Occipital lobe (tissue), 2 donors: Measurements from ENCODE around the gene GRK5. TPM values are rescaled to one million over a fixed set of nuclear protein-coding genes. Genes with fewer than 3 reads are reported as not detected.

Experiments used
- DNase-seq: peaks from one replicate; lab custom pipeline; 2025; lab: John Stamatoyannopoulos, UW
- total RNA-seq: library from RNA; depleted of rRNA; stranded (reverse); fragments of >200 nt; gene quantifications from one replicate; pipeline ENCODE4 v1.2.3, GENCODE V29; 2014

Gene GRK5
- total RNA-seq, 1 donor from 2014 or later, result 17.3 TPM

DNA sequence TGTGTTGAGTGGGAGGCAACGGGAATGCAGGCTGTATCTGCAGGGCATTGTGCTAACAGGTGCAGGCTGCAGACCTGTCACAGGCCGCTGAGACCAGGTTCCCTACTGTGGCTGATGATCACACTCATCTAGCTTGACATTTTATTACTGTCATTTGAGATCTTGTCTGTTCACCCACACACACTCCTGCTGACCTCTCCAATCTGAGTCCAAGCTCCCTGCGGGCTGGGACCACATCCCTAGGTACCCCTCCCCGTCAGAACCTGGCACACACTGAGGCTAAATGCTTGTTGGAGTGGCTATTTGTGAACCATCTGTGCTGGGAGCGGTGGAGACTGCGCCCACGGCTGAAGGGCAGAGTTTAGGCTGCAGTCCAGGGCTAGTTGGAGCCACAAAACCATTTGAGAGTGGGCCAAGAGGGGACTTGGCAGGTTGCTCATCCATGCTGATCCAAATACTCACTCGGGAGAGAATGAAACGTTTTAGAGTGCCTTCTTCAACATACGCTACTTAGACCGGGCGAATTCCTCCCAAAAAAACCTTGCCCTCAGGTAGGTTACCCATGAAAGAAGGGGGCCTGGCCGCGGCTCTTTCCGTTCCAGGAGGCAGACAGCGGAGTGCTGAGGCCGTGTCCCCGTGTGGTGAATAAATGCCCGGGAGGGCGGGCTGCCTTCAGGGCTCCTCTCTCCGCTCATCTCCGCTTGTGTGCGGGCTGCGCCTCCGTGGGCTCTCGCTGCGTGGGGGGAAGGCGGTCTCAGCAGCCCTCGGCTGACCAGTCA lies 170.8 kb downstream of the GRK5 start:
- no peak for DNase-seq

DNA sequence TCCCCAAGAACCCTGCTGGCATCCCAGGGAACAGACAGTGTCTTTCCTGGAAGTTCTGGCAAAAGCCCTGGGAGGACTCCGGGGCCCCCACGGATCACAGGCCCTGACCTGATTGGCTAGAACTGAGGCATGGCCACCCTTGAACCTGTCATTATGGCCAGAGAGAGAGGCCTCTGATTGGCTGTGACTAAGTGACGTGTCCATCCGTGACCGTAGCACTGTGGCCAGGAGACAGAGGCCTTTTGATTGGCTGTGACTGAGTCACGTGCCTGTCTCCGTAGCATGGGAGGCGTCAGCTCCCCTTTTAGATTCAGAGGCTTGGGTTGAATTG lies 171.3 kb downstream of the GRK5 start:
- DNase-seq, result peak; percentile 41

DNA sequence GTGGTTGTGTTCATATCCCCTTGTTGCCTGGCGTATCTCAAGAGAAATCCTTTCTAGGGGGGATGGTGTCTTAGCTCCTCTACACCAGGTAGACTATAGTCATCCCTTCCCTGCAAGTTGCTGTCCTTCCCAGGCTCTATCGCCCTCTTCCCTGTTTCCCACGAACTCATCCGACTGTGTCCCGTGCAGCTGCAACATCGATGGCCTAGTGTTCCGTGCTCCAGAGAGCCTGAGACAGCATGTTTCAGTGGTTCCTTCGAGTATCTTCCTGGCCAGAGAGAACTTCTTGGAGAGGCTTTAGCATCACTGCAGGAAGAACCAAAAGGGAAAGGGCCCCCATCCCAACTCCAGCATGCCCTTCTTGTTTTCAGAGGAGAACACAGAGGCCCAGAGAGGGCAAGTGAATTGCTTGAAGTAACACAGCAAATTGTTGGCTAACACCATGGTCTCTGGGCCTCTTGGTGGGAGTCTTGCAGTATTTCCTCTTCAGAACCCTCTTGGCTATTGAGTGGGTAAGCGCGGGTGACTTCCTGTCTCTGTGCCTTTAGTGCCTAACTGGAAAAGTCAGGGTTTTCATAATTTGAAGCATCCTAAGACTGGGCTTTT lies 172.2 kb downstream of the GRK5 start:
- DNase-seq, result no peak

DNA sequence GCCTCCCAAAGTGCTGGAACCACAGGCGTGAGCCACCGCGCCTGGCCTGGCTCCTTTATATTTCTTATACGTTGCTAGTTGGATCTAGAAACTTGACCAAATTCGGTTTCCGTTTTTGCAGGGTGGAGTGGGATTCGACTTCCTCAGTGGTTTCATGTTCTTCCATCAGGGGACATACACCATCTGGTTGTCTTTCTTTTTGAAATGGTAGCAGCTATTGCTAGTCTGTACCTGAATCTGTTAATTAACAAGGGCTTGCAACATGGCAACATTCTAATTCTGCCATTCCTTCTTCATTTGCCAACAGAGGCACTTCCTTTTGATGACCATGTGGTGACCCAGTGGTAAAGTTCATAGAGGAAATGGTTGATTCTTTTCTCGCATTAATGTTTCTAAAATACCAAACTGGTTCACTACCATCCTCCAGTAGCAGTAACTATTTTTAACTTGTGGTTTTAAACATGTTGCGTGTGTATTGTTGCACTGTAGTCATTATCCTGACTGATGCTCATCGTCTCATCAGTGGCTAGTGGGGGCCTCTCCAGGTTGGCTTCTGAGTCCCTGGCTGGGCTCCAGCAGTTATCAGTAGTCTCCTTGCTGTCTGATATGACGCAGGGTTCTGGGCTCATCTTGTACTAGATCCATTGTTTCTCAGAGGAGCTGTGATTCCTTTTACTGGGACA lies 175.9 kb downstream of the GRK5 start:
- no peak for DNase-seq

DNA sequence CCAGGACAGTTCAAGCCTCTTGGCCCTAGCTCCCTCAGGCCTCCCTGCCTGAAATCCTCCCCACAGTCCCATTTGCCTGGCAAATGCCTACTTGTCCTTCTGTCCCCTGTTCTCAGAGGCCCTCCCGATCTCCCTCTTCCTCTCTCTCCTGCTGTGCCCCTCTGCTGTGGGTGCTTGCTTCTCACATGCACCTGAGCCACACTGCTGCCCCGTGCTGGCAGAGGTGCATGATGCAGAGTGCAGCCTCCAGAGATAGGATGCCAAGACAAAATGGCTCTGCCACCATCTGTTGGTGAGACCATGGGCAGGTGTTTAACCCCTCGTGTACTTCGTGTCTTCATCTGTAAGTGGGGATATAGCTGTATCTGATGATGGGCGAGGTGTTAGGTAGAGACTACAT lies 176.8 kb downstream of the GRK5 start:
- DNase-seq, result no peak

DNA sequence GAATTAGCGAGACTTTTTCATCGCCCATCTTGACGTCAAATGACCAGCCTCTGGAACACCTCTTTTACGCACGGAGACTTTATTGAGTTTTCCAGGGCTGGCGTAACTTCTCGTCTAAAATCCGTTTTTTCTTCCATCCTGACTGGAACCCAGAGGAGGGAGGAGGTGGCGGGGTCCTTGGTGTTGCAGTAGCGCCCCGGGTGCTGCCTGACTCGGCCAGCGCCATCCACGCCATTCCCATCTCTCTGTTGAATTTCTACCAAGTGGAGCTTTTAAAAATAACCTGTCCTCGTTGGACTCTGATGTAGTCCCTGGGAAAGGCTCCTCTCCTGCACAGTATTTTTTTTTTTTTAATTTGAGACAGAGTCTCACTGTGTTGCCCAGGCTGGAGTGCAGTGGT lies 179.3 kb downstream of the GRK5 start:
- no peak for DNase-seq

DNA sequence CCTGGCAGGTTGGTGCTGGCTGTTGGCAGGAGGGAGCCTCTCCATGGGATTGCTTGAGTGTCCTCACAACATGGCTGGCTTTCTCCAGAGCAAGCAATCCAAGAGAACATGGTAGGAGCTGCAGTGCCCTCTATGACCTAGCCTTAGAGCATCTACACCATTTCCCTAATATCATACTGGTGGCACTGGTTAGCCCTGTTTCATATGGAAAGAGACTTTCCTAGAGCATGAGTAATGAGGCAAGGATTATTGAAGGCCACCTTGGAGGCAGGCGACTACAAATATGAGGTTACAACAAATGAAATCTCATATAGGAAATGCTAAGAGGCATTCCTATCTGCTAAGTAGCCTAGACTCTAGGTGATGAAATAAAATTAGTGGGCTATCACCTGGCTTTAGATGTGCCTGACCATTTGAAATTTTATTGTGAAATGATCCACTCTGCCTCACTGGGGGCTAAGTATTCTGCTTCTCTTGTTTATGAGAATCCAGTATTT lies 181.5 kb downstream of the GRK5 start:
- DNase-seq, result no peak

DNA sequence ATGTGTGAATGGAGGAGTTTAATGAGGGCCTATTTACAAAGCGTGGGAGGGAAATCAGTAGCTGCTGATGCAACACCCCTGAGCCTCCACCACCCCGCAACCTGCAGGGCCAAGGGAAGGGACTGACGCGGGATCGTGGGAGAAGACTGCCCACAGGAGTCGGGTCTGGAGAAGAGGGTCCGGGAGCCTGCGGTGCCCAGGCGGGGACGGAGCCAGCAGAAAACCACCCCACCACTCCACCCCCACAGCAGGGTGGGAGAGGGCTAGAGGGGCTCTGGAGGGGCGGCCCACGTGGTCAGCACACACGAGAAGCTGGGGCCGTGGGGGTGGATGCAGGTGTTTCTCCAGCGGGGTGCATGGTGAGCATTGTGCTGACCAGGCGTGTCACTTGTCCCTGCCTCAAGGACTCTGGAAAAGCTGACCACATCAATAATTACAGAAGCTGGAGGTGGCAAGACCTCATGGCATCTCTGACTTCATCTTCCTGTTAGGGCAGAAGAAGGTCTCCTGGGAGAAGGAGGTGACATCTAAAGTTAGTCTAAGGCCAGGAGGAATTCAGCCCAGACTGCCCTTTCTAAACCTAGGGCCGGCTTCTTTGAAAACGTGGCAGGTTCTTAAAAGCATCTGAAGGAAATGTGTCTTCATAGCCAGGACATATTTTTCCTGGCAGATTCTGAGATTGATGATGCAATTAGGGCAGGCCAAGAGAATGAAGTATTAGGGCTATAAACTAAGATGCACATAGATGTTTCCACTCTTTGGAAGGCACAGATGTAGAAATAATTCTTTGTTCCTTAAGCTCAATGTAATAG lies 184.3 kb downstream of the GRK5 start:
- DNase-seq, result no peak

DNA sequence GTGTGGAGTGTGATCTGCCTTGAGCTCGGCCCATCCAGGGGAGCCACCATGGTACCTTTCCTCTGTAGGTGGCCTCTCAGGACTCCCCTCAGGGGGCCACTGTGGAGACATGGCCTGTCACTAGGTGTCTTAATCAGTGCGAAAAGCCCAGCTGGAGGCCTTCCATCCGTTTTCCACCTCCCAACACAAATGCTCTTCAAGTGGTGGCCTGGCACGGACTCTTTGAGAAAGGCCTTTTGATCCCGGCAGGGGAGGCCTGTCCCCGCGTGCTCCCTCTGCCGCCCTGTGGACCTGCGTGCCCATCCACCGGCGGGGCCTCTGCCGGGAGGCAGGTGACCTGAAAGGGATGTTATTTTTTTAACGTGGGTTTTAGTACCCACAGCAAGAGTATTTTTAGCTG lies 185.6 kb downstream of the GRK5 start:
- DNase-seq, result no peak

DNA sequence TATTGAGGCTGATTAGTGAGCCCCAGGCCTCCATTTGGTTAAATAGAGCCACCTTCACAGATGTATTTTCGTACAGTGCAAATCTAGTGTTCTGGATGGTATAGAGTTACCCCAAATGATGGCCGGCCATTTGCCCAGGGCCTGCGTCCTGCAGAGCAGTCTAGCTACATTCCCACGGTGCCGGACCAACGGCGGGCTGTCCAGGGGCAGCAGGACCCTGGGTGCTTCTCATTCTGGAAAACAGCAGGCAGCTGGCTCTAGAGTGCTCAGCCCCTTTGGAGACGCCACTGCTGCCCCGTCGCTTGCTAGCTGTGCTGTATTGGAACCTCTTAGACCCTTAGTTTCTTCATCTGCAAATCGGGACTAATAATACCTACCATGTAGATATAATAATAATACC lies 186.1 kb downstream of the GRK5 start:
- DNase-seq, result no peak

DNA sequence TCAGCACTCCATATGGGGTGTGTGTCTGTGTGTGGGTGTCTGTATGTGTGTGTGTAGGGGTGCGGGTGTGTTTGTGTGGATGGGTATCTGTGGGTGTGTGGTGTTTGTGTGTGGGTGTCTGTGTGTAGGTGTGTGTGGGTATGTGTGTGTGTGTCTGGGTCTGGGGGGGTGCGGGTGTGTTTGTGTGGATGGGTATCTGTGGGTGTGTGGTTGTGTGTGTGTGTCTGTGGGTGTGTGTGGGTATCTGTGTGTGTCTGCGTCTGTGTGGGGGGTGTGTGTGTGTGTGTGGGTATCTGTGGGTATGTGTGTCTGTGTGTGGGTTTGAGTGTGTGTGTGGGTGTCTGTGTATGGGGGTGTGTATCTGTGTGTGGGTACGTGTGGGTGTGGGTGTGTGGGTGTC lies 186.5 kb downstream of the GRK5 start:
- DNase-seq, result no peak

DNA sequence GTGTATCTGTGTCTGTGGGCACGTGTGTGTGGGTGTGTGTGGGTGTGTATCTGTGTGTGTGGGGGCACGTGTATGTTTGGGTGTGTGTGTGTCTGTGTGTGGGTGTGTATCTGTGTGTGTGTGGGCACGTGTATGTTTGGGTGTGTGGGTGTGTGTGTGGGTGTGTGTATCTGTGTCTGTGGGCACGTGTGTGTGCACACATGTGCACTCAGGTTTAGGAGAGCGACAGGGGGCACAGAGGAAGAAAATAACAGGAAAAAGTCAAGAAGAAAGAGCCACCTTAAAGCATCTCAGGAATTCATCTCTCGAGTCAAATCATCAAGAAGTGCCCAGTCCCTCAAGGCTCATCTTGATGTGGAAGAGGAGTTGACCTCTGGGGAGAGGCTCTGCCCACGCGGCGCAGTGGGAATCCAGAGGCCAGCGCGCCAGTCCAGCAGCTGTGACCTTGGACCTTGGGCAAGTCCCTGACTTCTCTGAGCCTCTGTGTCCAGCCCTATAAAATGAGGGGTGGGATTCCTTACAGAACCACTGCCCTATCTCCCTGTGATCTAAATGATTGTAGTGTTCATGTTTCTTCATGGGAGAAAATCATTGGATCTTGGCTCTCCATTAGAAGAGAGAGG lies 187.4 kb downstream of the GRK5 start:
- no peak for DNase-seq

DNA sequence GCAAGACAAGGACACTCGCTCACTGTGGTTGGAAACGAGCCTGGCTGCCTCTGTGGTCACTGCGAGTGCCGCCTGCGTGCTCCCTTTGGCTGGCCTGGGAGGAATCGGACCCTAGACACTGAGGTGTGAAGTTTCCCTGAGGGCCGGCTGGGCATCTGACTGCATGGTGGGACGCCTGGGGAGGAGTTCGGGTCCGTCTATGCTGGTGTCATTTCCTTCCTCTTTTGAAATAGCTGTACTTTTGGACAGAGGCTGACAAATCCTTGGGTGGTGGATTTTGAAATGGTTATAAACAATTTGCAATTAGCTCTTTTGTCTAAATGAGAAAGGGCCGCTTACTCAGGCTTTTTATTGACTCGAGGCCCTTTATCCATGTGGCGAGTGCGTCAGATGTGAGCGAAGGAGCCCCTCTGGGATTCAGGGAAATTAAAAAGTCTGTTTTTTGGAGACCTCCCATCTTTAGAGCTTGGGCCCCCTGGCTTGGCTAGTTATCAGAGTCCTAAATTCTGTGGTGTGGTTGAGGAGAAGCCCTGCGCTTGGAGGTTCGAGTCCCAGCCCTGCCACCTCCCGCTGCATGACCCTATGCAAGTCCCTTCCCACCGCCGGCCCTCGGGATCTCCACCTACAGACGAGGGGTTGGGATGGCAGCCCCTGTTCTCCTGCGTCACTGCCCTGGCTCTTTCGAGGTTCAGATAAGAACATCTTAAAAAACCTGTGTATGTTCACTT lies 188.1 kb downstream of the GRK5 start:
- DNase-seq, result no peak

DNA sequence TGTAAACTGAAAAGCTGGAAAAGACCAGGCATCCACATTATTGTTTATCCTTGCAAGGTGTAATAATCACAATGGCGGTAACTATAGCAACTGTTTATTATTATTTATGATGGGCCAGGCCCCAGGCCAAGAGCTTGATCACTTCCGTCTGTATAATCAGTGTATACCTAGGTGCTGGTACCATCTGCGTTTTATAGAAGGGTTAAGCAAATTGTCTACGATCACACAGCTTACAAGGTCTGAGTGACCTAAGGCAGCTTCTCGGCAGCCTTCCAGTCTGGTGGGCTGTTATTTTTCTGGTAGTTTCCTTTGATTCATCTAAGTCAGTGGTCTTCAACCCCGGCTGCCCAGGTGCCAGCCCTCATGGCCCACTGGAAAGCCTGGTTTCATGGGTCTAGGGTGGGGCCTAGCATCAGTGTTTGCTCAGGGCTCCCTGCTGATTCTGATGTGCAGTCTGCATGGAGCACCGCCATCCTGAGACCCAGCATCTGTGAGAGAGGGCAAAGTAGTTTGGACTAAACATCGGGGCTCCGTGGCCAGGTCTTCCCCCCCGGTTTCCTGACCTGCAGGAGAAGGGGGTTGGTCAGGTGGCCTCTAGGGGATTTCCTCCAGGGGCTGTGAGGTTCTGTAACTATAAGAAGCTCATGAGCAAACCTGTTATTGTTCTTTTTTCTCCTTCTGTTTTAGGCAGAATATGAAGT lies 188.8 kb downstream of the GRK5 start:
- no peak for DNase-seq

DNA sequence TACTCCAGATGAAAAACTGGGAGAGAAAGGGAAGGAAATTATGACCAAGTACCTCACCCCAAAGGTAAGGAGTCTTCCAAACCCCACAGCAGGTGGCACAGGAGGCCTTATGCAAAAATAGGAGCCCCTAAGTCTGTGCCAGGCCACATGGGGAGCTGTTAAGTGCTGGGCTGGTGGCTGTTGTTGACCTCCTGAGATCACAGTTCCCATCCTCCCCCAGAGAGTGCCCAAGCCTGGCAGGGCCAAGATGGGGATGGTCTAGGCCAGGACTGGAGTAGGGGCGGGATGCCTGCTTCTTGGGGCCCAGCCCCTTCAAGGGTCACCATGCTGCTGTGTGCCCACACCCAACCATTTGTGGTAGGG lies 189.3 kb downstream of the GRK5 start:
- DNase-seq, result no peak

DNA sequence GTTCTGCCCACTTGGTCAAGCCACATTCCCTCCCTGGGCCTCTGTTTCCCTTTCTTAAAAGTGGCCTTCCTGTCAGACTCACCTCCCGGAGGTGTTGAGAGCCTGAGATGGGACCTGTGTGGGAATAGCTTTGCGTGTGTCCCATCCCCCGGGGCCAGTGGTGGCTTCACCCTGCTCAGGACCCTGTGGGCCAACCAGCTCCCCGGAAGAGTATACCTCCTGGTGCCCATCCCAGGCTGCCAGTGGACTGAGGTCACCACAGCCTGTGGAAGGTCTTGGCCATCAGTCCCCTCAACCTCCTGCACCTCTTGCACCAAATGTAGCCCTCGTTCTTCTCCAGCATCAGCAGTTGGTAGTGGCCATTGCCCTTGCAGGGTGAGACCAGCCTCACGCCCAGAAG lies 190.0 kb downstream of the GRK5 start:
- no peak for DNase-seq

DNA sequence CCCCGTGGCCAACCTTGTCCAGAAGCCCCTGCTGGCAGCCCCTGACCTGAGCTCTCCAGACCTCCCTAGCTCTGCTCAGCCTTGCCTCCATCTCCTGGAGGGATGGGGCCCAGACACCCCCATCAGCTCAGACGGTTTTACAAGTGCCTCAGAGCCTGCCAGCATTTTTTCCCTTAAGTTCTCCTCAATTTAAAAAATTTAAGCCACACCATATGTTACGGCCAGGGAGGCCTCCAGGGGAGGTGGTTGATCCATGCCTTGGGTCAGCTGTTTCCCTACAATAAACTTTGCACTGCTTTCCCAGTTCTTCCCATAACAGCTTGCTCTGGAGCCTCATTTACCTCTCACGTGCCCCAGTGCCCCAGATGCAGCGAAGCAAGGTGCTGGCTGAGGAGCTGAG lies 191.6 kb downstream of the GRK5 start:
- DNase-seq, result no peak

DNA sequence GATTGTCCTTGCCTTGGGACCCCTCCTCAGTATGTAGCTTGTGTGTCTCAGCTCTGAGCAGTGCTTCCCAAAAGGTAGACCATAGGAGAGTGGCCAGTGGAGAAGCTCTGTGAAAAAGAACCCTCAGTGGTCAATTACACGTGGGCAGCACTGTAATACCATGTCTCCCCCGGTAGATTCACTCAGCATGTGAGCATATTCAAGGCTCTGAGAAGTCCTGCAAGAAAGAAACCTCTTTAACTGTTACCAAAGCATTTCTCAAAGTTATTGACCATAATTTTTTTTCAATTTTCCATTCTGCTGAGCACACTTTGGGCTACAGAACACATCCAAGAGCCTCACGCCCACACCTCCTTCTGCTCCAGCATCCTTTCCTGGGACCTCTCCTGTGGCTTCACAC lies 192.1 kb downstream of the GRK5 start:
- DNase-seq, result no peak

DNA sequence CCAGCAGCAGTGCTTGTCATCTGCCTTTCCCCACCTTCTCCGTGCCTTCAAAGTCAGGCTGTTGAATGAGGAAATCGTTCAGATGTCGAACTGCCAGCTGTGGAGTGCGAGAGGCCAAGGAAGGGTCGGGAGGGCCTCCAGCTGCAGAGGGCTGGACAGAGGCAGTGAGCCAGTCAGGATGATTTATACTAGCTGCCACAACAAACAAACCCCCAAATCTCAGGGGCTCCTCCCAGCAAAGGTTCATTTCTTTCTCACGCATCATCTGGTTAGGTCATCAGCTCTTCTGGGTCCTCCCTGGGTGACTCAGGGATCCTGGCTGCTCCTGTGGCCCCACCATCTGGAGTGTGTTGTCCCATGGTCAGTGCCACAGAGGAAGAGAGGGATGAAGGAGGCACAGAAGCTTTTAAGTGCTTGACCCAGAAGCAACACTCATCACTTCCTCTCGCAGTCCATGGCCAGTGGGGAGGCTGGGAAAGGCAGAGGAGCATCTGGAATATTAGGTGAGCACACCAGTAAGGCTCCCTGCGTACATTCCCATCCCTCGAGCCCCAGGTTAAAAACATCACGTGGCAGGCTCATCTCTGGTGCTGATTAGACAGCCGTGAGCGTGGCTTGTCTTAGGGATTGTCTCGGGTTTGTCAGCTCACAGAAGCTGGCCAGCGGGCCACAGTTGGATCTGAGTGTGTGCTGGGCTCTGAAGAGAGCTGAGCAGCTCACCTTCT lies 194.5 kb downstream of the GRK5 start:
- DNase-seq, result no peak

DNA sequence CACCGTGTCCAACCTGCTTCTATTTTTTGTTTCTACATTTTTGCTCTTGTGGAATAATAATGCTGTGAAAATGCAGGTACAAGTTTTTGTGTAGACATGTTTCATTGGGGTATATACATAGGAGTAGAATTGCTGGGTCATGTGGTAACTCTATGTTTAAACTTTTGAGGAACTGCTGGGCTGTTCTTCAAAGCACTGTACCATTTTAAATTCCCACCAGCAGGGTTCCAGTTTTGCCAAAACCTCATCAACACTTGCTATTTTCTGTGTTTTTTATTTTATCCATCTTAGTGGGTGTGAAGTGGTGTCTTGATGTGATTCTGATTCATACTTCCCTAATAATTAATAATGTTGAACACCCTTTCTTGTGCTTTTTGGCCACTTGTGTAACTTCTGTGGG lies 196.6 kb downstream of the GRK5 start:
- no peak for DNase-seq
